Activated CD4-positive, alpha-beta T cell treated with anti-CD3 and anti-CD28 coated beads for 36 hours (primary cell): Measurements from ENCODE around the gene NAXD. TPM values are rescaled to one million over a fixed set of nuclear protein-coding genes. Genes with fewer than 3 reads are reported as not detected.
"Not testable (repeated sequence)": the region's sequence is repeated elsewhere in the genome, so short reads cannot be mapped to it uniquely, and the experiment has no call there.

Experiments used
- ATAC-seq: fragments of 200-7000 bp; cut with Tn5 transposase; one replicate; pipeline ENCODE4 v1.10.0; 2021; ENCODE audit warnings: mild to moderate bottlenecking, moderate library complexity
- CTCF ChIA-PET: fragments of 350-600 bp; sonication (Branson Sonifier 250); formaldehyde crosslinking; loops from one replicate; lab custom pipeline; 2021; ENCODE audit warnings: antibody characterized with exemption; lab: Charles Lee
- POLR2A ChIA-PET: fragments of 350-600 bp; sonication (Branson Sonifier 250); formaldehyde crosslinking; loops from one replicate; lab custom pipeline; 2021; ENCODE audit warnings: antibody characterized with exemption, inconsistent platforms; lab: Charles Lee
- DNase-seq: peaks from one replicate; pipeline ENCODE4 v3.0.0-alpha.2; 2020
- H3K27ac Mint-ChIP-seq: one replicate; pipeline ENCODE4 v1.8.0; 2021; ENCODE audit warnings: mixed read lengths
- H3K27me3 Mint-ChIP-seq: one replicate; pipeline ENCODE4 v1.8.0; 2021; ENCODE audit warnings: mixed read lengths
- H3K36me3 Mint-ChIP-seq: one replicate; pipeline ENCODE4 v1.8.0; 2021; ENCODE audit warnings: low read depth, mixed read lengths
- H3K4me1 Mint-ChIP-seq: one replicate; pipeline ENCODE4 v1.8.0; 2021; ENCODE audit warnings: mixed read lengths
- H3K4me3 Mint-ChIP-seq: one replicate; pipeline ENCODE4 v1.8.0; 2021; ENCODE audit warnings: mild to moderate bottlenecking, moderate library complexity, mixed read lengths
- H3K9me3 Mint-ChIP-seq: one replicate; pipeline ENCODE4 v1.8.0; 2021; ENCODE audit warnings: low read depth, mixed read lengths
- intact Hi-C, 2 experiments: fragments of 100-400 bp; cut with DNase I in 1 of 2; cut with micrococcal nuclease in 1 of 2; formaldehyde crosslinking; loops; one replicate each; pipeline versions ENCODE4 v1.14.2 to v1.15.1; 2022 to 2024; cut with DNase I, micrococcal nuclease
- total RNA-seq, 2 experiments: library from RNA; stranded (reverse); gene quantifications; one replicate each; pipeline ENCODE4 v1.2.3, GENCODE V29; 2021

The NAXD gene
- 10 to 100 TPM; 19.6 to 23.3 TPM for total RNA-seq

DNA sequence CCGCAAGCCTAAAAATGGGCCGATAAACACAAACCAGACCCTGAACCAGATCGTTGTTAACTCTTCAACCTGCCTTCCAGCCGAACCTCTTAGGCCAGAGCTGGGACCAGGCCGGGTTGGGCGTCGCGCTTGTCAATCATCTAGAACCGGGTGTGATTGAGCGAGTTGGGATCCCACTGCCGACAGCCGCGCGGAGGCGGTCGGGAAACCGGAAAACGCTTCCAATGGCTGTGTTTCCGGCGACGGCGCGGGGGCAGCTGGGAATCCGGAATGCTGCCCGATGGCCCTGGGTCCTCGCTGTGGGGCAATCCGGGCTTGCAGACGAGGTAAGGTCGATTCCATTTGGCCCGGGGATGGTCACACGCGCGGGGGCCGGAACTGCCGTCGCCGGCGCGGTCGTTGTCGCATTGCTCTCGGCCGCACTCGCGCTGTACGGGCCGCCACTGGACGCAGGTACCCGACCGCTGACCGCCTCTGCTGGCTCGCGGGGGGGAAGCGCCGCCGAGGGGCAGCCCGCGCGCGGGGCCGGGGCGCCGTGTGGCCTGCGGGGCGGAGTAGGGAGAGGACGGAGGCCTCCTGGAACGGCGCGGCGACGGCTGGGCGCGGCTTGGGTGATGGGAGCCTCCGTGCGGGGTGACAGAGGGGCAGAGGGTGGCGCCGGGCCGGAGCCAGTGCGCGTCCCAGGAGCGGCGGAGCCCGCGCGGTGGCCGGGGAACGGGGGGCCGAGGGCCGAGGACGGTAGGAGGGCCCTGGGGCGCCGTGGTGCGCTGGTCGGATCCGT is at the start of gene NAXD:
Gene NAXD (plus strand): TSS at position 224 of the 781 bp plus-strand sequence. CDS start 57 bp downstream, at position 281.
- ATAC-seq, result peak; percentile 94
- CTCF ChIA-PET, result interaction anchor here (0.6 to 1.2 kb wide), 4 partner anchors 9 to 540 kb away, joined by 3 read pairs; no protein-coding TSS in a partner anchor
- intact Hi-C loops, result loop anchor here (1.0 to 10.0 kb wide), 9 partner anchors 54 to 569 kb away; partner anchors contain the start of genes RAB20 (in 2 of the 2), ANKRD10 (in 1 of the 2), CARS2 (in 1 of the 2) and ING1 (in 1 of the 2)
- Mint-ChIP-seq H3K9me3 (no peaks in the 10 kb centered on the region), H3K27me3 (no peaks in the 10 kb centered on the region), H3K27ac (peak within 1 kb of the TSS; percentile 96), H3K4me3 (peak within 1 kb of the TSS; percentile 88), H3K4me1 (peaks cover 41% of the 10 kb centered on the region), H3K36me3 (peaks cover 14% of the 10 kb centered on the region)
- POLR2A ChIA-PET, result interaction anchor here (1.0 kb wide), 1 partner anchor 97 kb away, joined by 4 read pairs; no protein-coding TSS in a partner anchor
- peak; percentile 92 for DNase-seq

DNA sequence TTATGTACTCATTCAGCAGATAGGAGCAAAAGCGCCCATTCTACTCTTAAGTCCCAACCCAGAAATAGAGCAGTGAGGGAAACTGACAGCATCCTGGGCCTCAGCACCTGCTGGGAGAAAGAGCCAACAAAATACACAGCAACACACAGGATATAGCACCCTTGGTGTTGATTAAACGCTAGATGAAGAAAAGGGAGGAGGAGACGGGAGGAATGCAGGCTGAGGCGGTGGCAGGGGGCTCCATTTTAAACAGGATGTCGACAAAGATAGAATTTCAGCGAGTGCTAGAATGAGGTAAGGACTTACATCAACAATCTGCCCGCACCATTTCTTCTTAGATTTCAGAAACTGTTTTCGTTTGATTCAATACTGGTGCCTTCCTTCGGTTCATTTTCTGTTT is 49.2 kb upstream of the NAXD start:
- no peak overlapping the region for H3K27ac Mint-ChIP-seq
- H3K4me3 Mint-ChIP-seq, result no peak overlapping the region
- intact Hi-C loops, result loop anchor here in 1 of 2 experiments (10.0 kb wide), 1 partner anchor 781 kb away; the partner anchor contains the start of gene IRS2
- no peaks in the 10 kb centered on the region for H3K9me3 Mint-ChIP-seq
- peaks cover 7% of the 10 kb centered on the region for H3K4me1 Mint-ChIP-seq
- ATAC-seq (no peak), DNase-seq (no peak)
- H3K27me3 Mint-ChIP-seq, result no peaks in the 10 kb centered on the region
- no peaks in the 10 kb centered on the region for H3K36me3 Mint-ChIP-seq
- ChIA-PET CTCF (no interaction called here), POLR2A (no interaction called here)

DNA sequence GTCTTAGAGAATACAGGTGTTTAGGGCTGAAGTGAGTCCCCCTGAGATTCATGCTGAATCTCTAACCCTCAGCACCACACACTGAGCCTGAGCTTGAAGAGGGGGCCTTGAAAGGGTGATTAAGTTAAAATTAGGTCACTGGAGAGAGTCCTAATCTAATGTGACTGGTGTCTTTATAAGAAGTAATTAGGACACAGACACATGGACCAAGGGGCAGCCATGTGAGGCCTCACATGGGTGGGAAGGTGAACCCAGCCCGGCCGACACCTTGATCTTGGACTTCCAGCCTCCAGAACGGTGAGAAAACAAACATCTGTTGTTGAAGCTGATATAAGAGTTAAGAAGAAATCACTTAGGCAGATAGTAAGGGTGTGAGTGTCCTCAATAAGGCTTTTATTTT is 46.7 kb upstream of the NAXD start:
- CTCF ChIA-PET, result no interaction called here
- H3K4me1 Mint-ChIP-seq, result peaks cover 2% of the 10 kb centered on the region
- H3K27ac Mint-ChIP-seq, result no peak overlapping the region
- ATAC-seq (no peak), DNase-seq (no peak)
- H3K27me3 Mint-ChIP-seq, result peaks cover 4% of the 10 kb centered on the region
- intact Hi-C loops, result loop anchor here in 1 of 2 experiments (10.0 kb wide), 1 partner anchor 784 kb away; the partner anchor contains the start of gene IRS2
- no peaks in the 10 kb centered on the region for H3K36me3 Mint-ChIP-seq
- no peak overlapping the region for H3K4me3 Mint-ChIP-seq
- H3K9me3 Mint-ChIP-seq, result no peaks in the 10 kb centered on the region
- POLR2A ChIA-PET, result no interaction called here

DNA sequence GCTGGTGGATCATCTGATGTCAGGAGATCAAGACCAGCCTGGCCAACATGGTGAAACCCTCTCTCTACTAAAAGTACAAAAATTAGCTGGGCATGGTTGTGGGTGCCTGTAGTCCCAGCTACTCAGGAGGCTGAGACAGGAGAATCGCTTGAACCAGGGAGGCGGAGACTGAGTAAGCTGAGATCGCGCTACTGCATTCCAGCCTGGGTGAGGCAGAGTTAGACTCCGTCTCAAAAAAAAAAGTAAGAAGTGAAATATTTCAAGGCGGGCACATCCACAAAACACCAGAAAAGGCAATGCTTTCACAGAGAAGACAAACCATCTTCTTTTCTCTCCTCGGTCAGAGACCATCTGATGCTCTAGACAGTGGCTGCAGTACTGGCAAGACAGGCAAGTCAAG is 45.4 kb upstream of the NAXD start:
- POLR2A ChIA-PET, H3K36me3 Mint-ChIP-seq, H3K4me1 Mint-ChIP-seq, DNase-seq, CTCF ChIA-PET, H3K9me3 Mint-ChIP-seq, H3K27ac Mint-ChIP-seq, ATAC-seq, H3K4me3 Mint-ChIP-seq: not testable (repeated sequence)
- peaks cover 11% of the 10 kb centered on the region for H3K27me3 Mint-ChIP-seq
- intact Hi-C loops, result loop anchor here in 1 of 2 experiments (10.0 kb wide), 1 partner anchor 785 kb away; the partner anchor contains the start of gene IRS2

DNA sequence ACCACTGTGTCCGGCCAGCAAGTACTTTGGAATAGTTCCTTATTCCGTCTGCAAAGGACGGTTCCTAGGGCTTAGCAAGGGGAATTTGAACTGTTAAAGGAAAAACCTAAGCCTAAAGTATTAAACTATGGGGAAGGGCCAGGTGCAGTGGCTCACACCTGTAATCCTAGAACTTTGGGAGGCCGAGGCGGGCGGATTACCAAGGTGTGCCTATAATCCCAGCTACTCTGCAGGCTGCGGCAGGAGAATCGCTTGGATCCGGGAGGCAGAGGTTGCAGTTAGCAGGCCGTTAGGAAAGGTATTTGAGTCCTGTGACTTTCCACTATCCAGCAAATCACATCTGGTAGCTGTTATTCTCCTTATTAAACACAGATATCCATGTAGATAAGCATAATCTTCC is 44.5 kb upstream of the NAXD start:
- H3K36me3 Mint-ChIP-seq, result no peaks in the 10 kb centered on the region
- CTCF ChIA-PET, result no interaction called here
- intact Hi-C loops, result no loop called here
- H3K27ac Mint-ChIP-seq, result no peak overlapping the region
- no peaks in the 10 kb centered on the region for H3K9me3 Mint-ChIP-seq
- no peak for ATAC-seq
- POLR2A ChIA-PET, result no interaction called here
- H3K4me1 Mint-ChIP-seq, result peaks cover 8% of the 10 kb centered on the region
- H3K4me3 Mint-ChIP-seq, result no peak overlapping the region
- H3K27me3 Mint-ChIP-seq, result peaks cover 21% of the 10 kb centered on the region
- DNase-seq, result no peak

DNA sequence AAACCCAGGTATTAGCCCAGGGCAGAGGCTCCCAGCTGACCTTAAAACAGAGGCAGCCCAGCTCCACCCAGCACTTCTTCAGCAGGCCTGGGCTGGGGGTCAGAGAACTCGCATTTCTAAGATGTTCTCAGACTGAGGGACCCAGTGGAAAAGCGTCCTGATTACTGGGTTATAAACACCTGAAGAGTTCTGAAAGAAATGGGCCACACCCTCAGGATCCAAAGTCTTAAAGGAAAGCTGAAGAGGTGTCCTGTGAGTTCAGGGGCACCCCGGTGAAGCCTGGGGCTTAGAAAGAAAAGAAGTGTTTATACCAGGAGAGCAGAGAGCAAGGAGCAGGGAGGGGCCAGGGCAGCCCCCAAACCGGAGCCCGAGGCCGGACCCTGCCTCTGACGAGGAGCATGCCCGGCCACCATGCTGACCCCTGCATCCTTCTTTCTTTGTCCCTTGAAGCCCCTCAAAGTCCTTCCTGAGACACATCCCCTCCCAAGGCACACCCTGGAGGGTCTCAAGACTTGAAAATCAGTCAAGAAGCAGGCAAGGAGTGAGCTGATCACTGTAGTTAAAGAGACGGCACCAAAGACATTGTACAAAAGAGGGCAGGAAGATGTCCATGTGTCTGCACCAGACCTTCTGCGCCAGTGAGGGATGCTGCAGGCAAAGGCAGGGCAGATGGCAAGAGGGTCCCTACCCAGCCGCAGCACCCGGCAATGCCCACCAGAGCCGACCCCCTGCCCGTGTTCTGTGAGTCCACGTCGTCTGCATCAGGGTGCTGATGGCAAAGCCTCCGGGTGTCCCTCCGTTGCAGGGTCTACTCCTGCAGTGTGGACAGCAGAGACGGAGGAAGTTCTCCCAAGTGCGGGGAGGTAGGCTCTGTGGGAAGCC is 43.2 kb upstream of the NAXD start:
- intact Hi-C loops, result no loop called here
- ChIA-PET CTCF (no interaction called here), POLR2A (no interaction called here)
- Mint-ChIP-seq H3K36me3 (no peaks in the 10 kb centered on the region), H3K9me3 (no peaks in the 10 kb centered on the region), H3K4me3 (no peak overlapping the region), H3K27me3 (peaks cover 28% of the 10 kb centered on the region), H3K4me1 (peaks cover 12% of the 10 kb centered on the region), H3K27ac (no peak overlapping the region)
- DNase-seq (no peak), ATAC-seq (no peak)

DNA sequence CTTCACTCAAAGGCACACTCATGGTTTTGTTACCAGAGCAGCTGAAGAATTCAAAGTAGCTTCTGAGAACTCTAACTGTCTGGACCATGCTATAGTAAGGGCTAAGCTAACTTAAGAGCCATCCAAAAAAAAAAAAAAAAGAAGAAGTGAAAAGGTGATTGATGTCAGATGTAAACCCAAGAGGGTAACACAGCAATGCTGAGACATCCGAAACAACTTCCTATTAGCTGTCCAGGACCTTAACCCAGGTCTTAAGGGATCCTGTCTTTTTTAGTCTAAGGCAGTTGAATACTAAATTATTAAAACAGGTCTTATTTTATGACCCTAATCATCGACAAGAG is 42.6 kb upstream of the NAXD start:
- H3K27me3 Mint-ChIP-seq, result peaks cover 29% of the 10 kb centered on the region
- intact Hi-C loops, result no loop called here
- CTCF ChIA-PET, result no interaction called here
- peaks cover 12% of the 10 kb centered on the region for H3K4me1 Mint-ChIP-seq
- POLR2A ChIA-PET, result no interaction called here
- H3K4me3 Mint-ChIP-seq, result no peak overlapping the region
- no peaks in the 10 kb centered on the region for H3K9me3 Mint-ChIP-seq
- ATAC-seq (no peak), DNase-seq (no peak)
- H3K27ac Mint-ChIP-seq, result no peak overlapping the region
- H3K36me3 Mint-ChIP-seq, result no peaks in the 10 kb centered on the region

DNA sequence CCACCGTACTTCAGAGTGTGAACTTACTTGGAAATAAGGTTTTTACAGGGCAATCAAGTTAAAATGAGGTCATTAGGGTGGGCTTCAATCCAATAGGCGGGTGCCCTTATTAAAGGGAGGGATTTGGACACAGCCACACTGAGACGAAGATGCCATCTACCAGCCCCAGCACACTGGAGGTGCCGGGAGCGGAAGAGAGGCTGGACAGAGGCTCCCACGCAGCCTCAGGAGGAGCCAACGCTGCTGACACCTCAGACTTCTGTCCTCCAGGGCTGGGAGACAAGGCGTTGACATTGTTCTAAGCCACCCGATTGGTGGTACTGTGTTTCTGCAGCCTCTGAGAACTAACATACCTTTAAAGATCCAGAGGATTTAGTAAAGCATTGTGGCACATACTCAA is 41.2 kb upstream of the NAXD start:
- H3K27ac Mint-ChIP-seq, result no peak overlapping the region
- peaks cover 12% of the 10 kb centered on the region for H3K4me1 Mint-ChIP-seq
- no peak for DNase-seq
- ATAC-seq, result no peak
- no peaks in the 10 kb centered on the region for H3K36me3 Mint-ChIP-seq
- peaks cover 33% of the 10 kb centered on the region for H3K27me3 Mint-ChIP-seq
- no peak overlapping the region for H3K4me3 Mint-ChIP-seq
- H3K9me3 Mint-ChIP-seq, result no peaks in the 10 kb centered on the region
- CTCF ChIA-PET, result no interaction called here
- POLR2A ChIA-PET, result no interaction called here
- intact Hi-C loops, result loop anchor here in 1 of 2 experiments (2.0 kb wide), 1 partner anchor 117 kb away; no protein-coding TSS in a partner anchor

DNA sequence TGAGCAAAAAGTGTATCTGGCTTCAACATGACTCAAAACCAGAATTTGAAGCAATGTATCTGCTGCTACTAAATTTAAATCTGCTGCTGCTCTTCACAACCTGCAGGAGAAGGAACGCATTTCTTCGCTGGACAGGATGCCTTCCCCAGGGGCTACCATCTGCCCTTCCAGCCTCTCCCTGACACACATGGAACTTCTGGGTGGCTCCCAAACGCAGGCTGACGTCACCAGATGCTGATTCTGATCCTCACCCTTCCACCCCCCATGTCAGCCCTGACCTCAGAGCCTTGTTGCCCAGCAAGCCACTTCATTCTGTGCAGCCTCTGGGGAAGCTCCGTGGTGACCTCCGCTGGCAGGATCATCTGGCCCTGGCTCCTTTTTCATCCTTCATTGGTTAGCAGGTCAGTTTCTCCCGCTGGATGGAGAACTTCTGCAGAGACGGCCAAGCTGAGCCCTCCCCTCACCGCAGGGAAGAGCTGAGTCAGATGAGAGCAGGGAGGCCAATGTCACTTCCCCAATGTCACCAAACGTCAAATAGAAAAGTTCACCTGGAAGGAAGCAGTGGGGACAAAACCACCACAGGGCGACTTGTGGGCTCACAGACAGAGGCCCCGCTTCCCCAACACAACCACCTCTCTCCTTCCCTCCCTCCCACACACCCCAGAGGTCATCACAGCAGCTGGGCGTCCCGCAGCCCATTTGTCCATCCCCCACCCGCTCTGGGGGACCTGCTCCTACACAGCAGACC is 39.8 kb upstream of the NAXD start:
- intact Hi-C loops, result loop anchor here in 1 of 2 experiments (2.0 kb wide), 1 partner anchor 119 kb away; no protein-coding TSS in a partner anchor
- ATAC-seq (peak; percentile 75), DNase-seq (peak; percentile 44)
- H3K9me3 Mint-ChIP-seq, result no peaks in the 10 kb centered on the region
- ChIA-PET CTCF (interaction anchor here (0.7 kb wide), 2 partner anchors 75 to 1445 kb away, joined by 3 to 4 read pairs; no protein-coding TSS in a partner anchor), POLR2A (no interaction called here)
- H3K27ac Mint-ChIP-seq, result no peak overlapping the region
- H3K36me3 Mint-ChIP-seq, result no peaks in the 10 kb centered on the region
- peaks cover 12% of the 10 kb centered on the region for H3K4me1 Mint-ChIP-seq
- H3K27me3 Mint-ChIP-seq, result peaks cover 38% of the 10 kb centered on the region
- H3K4me3 Mint-ChIP-seq, result no peak overlapping the region

DNA sequence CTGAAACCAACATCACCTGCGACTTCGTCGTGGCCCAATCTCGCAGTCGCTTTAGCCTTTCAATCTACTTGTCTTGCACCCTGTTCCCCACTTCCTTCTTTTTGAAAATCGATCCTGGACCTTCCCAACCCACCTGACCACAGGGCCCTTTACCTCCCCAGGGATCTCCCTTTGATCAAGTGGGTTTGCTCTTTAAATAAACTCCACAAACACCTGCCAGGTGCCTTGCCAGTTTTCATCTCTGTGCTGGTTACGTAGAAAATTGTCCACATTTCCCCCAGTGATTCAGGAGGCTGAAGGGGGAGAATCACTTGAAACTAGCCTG is 39.3 kb upstream of the NAXD start:
- Mint-ChIP-seq H3K4me3 (no peak overlapping the region), H3K27ac (no peak overlapping the region), H3K27me3 (peaks cover 38% of the 10 kb centered on the region), H3K9me3 (no peaks in the 10 kb centered on the region), H3K36me3 (no peaks in the 10 kb centered on the region), H3K4me1 (peaks cover 12% of the 10 kb centered on the region)
- no peak for DNase-seq
- no peak for ATAC-seq
- ChIA-PET CTCF (interaction anchor here (0.7 kb wide), 1 partner anchor 1446 kb away, joined by 3 read pairs; no protein-coding TSS in a partner anchor), POLR2A (no interaction called here)
- intact Hi-C loops, result no loop called here
